Activated naive CD8-positive, alpha-beta T cell treated with anti-CD3 and anti-CD28 coated beads, Interleukin-2, amount 10 ng/mL, durations not matched to agents 7 days and 5 days (primary cell): ENCODE data around the gene TCF7L2. TPM values are rescaled to one million over a fixed set of nuclear protein-coding genes. Genes with fewer than 3 reads are reported as not detected.
A peak's percentile ranks its signal among the peaks of the same experiment; 100 is the strongest.

Source experiments
- ATAC-seq: fragments of 150-1000 bp; cut with Tn5 transposase; one replicate; pipeline ENCODE4 v1.10.0; 2021; ENCODE audit warnings: low read depth, moderate library complexity
- POLR2A ChIA-PET: fragments of 350-600 bp; sonication (Branson Sonifier 250); formaldehyde crosslinking; loops from one replicate; lab custom pipeline; 2021; ENCODE audit warnings: antibody characterized with exemption; lab: Charles Lee
- DNase-seq: peaks from one replicate; pipeline ENCODE4 v3.0.0; 2021
- H3K27ac Mint-ChIP-seq: one replicate; pipeline ENCODE4 v1.8.0; 2022; ENCODE audit warnings: mild to moderate bottlenecking, mixed read lengths
- H3K27me3 Mint-ChIP-seq: one replicate; pipeline ENCODE4 v1.8.0; 2022; ENCODE audit warnings: mild to moderate bottlenecking, moderate library complexity, mixed read lengths
- H3K36me3 Mint-ChIP-seq: one replicate; pipeline ENCODE4 v1.8.0; 2021; ENCODE audit warnings: mild to moderate bottlenecking, mixed read lengths
- H3K4me1 Mint-ChIP-seq: one replicate; pipeline ENCODE4 v1.8.0; 2021; ENCODE audit warnings: mixed read lengths
- H3K4me3 Mint-ChIP-seq: one replicate; pipeline ENCODE4 v1.8.0; 2022; ENCODE audit warnings: mild to moderate bottlenecking, moderate library complexity, mixed read lengths
- H3K9me3 Mint-ChIP-seq: one replicate; pipeline ENCODE4 v1.8.0; 2021; ENCODE audit warnings: mixed read lengths
- total RNA-seq, 2 experiments: library from RNA; stranded (reverse); gene quantifications; one replicate each; pipeline ENCODE4 v1.2.3, GENCODE V29; 2021

The TCF7L2 gene
- total RNA-seq, 2 experiments from 2014 or later: 1.9 to 2.2 TPM

DNA sequence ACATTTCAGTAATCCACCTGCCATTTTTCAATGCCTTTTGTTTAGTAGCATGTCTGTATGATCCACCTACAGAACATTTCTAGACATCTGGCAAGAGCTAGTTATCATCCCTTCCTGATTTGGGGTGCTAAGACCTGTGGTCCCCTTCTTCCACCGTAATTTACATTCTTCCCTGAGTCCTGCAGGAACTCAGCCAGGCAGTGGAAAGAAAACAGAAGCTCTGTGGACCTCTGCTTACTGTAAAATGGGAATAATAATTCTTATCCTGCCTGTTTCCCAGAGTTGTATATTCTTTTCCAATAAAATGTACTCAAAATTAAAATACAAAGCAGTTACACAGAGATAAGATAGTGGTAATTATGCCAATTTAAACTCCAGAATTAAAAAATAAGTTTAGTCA lies 126.9 kb downstream of the TCF7L2 start:
- POLR2A ChIA-PET: no interaction called here
- ATAC-seq (no peak), DNase-seq (no peak)
- no peaks in the 10 kb centered on the region for H3K4me1 Mint-ChIP-seq
- no peaks in the 10 kb centered on the region for H3K9me3 Mint-ChIP-seq
- no peak overlapping the region for H3K4me3 Mint-ChIP-seq
- no peaks in the 10 kb centered on the region for H3K36me3 Mint-ChIP-seq
- H3K27ac Mint-ChIP-seq: no peak overlapping the region
- peaks cover 9% of the 10 kb centered on the region for H3K27me3 Mint-ChIP-seq

DNA sequence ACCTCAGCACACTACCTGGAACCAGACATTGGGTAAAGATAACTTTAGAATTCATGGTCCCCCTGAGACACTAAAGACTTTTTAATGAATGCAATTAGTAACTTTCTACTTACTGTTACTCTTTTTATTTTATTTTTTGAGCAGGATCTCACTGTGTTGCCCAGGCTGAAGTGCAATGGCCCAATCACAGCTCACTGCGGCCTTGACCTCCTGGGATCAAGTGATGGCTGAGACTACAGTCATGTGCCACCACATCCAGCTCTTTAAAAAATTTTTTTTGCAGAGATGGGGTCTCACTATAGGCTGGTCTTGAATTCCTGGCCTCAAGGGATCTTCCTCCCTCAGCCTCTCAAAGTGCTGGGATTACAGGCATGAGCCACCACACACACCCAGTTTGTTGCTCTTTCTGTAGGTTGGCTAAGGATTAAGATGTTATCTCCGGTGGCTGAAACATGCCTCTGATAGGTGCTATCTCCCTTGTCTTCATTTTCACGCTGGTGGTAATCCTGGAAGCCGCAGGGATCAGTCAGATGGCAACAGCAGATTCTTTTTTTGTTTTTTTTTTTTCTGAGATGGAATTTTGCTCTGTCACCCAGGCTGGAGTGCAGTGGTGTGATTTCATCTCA lies 128.3 kb downstream of the TCF7L2 start:
- Mint-ChIP-seq H3K9me3 (no peaks in the 10 kb centered on the region), H3K4me3 (no peak overlapping the region), H3K27me3 (peaks cover 9% of the 10 kb centered on the region), H3K27ac (no peak overlapping the region), H3K36me3 (no peaks in the 10 kb centered on the region), H3K4me1 (no peaks in the 10 kb centered on the region)
- POLR2A ChIA-PET: no interaction called here
- ATAC-seq (no peak), DNase-seq (no peak)

DNA sequence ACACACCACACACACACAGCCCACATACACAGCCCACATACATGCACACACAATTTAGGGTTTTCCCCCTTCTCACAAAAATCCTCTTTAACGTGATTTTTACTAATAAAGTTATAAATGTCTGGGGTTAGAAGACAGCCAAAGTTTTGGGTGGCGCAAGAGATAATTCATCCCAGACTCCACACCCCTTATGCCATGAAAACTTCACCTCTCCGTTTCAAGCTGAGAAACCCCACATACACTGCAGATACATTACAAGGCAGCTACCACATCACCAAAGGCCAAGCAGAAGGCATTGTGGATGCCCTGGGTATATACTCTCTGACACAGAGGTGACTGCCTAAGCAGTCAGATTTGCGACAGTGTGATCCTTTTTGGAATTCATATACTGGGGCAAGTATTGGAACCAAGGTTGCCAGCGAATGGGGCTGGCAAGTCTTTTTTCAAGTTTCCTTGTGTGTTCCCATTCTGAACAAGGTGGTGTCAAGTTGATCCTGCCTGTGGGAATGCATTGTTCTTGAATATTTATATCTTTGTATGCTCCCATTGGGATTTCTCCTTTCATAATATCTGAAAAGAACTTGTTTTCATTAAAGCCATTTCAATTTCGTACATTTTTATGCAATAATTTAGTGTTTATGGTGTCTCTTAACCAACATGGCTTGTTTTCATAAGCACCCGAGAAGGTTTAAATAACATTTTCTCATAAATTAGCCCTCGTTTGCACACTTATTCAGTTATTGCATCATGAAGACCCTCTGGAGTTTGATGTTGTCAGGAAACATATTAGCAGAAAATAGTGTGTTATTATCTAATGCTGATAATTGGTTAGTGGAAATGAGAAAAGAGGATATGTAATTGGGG lies 130.2 kb downstream of the TCF7L2 start:
- Mint-ChIP-seq H3K36me3 (no peaks in the 10 kb centered on the region), H3K27ac (no peak overlapping the region), H3K4me1 (no peaks in the 10 kb centered on the region), H3K9me3 (no peaks in the 10 kb centered on the region), H3K27me3 (peaks cover 7% of the 10 kb centered on the region), H3K4me3 (no peak overlapping the region)
- DNase-seq (no peak), ATAC-seq (no peak)
- POLR2A ChIA-PET: no interaction called here

DNA sequence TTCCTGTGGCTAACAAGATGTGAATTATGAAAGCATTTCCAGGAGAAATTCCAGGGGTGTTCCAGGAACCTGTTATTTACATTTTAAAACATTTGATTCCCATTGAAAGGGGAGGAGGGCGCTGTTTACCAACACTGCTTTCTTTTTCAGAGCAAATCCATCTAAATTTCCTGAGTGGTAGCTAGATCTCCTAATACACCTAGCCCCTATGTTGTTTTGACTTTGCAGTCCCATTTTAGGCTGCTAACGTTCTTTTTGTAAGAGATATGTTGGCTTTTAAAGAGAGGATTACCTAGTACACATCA lies 130.8 kb downstream of the TCF7L2 start:
- Mint-ChIP-seq H3K9me3 (no peaks in the 10 kb centered on the region), H3K4me3 (no peak overlapping the region), H3K36me3 (no peaks in the 10 kb centered on the region), H3K27me3 (peaks cover 7% of the 10 kb centered on the region), H3K27ac (no peak overlapping the region), H3K4me1 (no peaks in the 10 kb centered on the region)
- DNase-seq (no peak), ATAC-seq (no peak)
- POLR2A ChIA-PET: no interaction called here

DNA sequence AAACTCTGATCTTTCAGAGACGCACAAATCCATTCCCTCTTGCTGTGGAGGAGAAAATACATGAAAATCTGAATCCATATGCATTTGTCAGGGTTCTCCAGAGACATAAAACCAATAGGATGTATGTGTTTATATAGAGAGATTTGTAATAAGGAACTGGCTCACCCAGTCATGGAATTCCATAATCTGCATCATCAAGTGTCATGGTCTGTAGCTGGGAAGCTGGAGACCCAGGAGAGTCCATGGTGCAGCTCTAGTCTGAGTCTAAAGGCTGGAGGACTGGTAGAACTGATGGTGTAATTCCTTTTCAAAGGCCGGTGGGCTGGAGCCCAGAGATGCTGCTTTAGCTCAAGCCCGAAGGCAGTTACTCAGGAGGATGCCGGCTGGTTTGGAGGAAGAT lies 134.0 kb downstream of the TCF7L2 start:
- peaks cover 4% of the 10 kb centered on the region for H3K27me3 Mint-ChIP-seq
- DNase-seq (no peak), ATAC-seq (no peak)
- no peaks in the 10 kb centered on the region for H3K36me3 Mint-ChIP-seq
- no peak overlapping the region for H3K4me3 Mint-ChIP-seq
- no peaks in the 10 kb centered on the region for H3K9me3 Mint-ChIP-seq
- H3K4me1 Mint-ChIP-seq: no peaks in the 10 kb centered on the region
- no peak overlapping the region for H3K27ac Mint-ChIP-seq
- POLR2A ChIA-PET: no interaction called here

DNA sequence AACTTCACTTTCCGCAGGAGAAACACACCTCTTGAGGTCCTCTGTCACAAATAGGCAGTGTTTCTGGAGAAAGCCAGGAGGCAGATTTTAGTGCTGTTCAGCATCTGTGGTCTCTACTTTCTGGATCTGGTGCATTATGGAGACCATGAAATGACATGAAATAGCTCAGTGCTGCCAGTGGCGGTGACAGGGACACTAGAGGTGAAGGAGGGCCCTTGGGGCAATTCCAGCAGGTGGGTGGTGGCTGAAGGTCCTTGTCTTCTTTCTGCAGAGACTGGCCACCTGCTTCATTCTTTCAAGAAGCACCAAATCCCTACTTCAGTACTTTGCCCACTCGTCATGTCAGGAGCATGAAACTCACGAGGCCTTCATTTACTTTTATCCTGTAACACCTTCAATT lies 135.7 kb downstream of the TCF7L2 start:
- Mint-ChIP-seq H3K36me3 (no peaks in the 10 kb centered on the region), H3K27me3 (no peaks in the 10 kb centered on the region), H3K4me1 (no peaks in the 10 kb centered on the region), H3K27ac (no peak overlapping the region), H3K9me3 (no peaks in the 10 kb centered on the region), H3K4me3 (no peak overlapping the region)
- no peak for DNase-seq
- no peak for ATAC-seq
- POLR2A ChIA-PET: no interaction called here

DNA sequence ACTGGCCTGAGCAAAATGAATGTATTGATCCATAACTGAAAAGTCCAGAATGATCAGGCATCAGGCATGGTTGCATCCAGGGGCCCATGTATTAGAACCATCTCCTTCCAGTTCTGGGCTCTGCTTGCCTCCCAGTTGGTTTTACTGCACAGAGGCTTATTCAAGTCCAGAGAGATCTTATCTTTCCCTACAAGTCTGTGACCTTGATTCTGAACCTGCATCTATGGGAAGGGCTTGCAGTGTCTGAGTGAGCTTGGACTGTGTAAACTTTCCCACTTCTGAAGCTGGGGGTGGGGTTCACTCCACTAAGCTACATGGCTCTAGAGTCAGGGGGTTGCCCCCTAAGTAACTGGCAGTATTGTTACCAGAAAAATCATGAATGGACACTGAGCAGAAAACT lies 136.2 kb downstream of the TCF7L2 start:
- Mint-ChIP-seq H3K9me3 (no peaks in the 10 kb centered on the region), H3K27me3 (no peaks in the 10 kb centered on the region), H3K27ac (no peak overlapping the region), H3K4me1 (no peaks in the 10 kb centered on the region), H3K36me3 (no peaks in the 10 kb centered on the region), H3K4me3 (no peak overlapping the region)
- POLR2A ChIA-PET: no interaction called here
- DNase-seq (no peak), ATAC-seq (no peak)

DNA sequence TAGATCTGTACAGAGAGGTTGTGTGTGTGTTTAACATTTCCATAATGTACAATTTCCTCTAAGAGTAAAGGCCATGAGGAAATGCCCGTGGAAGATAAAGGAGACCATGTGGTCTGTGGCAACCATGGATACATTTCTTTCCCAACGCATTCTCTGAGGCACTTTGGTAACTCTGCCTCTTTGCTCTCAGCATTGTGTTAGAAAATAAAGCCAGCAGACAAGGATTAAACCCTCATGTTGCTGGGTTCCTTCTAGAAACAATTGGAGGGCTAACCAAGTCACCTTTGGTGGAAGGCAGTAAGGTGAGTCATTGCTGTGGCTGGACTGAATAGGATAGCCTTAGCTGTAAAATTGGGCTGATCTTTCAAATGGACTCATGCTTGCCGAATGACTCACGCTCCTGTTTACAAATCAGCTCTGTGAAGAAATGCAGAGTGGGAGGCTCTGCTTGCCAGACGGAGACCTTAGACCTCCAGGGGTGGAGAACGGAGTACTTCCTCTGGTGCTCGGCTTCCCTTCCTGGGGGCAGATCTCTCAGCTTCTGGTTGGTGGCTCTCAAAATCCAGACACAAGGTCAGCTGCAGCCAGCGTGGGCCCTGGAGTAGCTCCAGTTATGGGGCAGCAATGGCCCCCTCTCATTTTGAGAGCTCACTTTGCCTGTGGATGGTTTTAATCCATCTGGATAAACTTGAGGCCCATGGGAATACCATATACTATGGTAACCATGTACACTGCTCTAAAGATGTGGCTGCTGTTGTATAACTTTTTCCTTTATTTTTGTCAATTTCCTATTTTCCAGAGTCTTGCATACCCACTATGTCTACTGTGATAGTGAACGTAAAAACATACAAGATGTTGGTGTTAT lies 137.3 kb downstream of the TCF7L2 start:
- Mint-ChIP-seq H3K36me3 (no peaks in the 10 kb centered on the region), H3K4me3 (no peak overlapping the region), H3K27me3 (no peaks in the 10 kb centered on the region), H3K27ac (no peak overlapping the region), H3K9me3 (peaks cover 2% of the 10 kb centered on the region), H3K4me1 (no peaks in the 10 kb centered on the region)
- no peak for ATAC-seq
- DNase-seq: no peak
- POLR2A ChIA-PET: no interaction called here

DNA sequence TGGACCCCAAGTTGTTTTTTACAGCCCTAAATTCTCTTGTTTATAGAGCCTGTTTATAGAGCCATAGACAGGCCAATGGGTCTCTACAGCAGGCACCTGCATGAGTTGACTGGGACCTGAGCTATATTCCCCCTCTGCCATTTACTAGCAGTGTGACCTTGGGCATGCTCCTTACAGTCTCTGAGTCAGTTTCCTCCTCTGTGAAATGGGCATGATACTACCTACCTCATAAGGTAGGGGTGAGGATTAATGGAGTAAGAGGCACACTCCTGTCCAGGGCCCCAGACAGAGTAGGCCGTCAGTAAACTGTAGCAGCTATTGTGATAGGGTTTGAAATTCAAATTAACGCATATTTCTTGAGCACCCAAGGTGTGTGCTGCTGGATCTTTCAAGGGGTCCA lies 138.1 kb downstream of the TCF7L2 start:
- Mint-ChIP-seq H3K9me3 (peaks cover 4% of the 10 kb centered on the region), H3K27me3 (no peaks in the 10 kb centered on the region), H3K36me3 (peaks cover 3% of the 10 kb centered on the region), H3K4me3 (no peak overlapping the region), H3K4me1 (peaks cover 3% of the 10 kb centered on the region), H3K27ac (no peak overlapping the region)
- DNase-seq: no peak
- no peak for ATAC-seq
- POLR2A ChIA-PET: no interaction called here

DNA sequence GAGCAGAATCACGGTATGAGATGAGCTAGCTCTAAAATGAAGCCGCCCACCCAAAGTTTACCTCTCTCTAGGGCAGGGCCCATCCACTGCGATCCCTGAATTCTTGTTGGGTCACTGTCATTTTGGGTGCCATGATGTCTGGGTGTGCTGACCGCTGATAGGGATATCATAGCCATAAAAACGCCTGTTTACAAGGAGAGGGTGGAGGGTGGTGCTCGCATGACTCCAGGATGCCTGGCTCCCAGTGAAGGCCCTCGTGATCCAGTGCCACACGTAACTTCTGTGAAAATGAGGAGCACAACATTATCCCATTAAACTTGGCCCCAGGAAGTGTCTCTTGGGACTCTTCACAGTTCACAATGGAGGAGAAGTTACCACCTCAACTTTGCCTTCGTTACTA lies 139.5 kb downstream of the TCF7L2 start:
- Mint-ChIP-seq H3K9me3 (peaks cover 16% of the 10 kb centered on the region), H3K27me3 (no peaks in the 10 kb centered on the region), H3K4me3 (no peak overlapping the region), H3K36me3 (peaks cover 15% of the 10 kb centered on the region), H3K27ac (no peak overlapping the region), H3K4me1 (peaks cover 16% of the 10 kb centered on the region)
- DNase-seq (no peak), ATAC-seq (no peak)
- POLR2A ChIA-PET: no interaction called here

DNA sequence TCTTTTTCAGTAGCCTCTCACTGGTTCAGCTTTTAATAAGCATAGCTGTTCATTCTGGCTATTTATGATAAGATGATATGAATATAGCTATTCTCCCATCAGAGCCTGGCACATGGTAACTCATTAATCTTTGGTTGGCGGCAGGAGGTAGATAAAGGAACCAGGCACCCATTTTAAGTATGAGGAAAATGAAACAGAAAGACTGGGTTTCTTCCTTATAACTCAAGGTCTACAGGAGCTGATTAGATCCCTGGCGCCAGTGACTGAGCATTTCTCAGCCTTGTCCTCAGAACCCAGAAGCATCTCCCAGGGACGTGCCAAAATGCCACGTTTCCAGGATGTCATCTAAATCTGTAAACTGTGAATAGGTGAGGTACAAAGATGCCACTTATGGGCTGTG lies 141.9 kb downstream of the TCF7L2 start:
- Mint-ChIP-seq H3K9me3 (peaks cover 20% of the 10 kb centered on the region), H3K27ac (no peak overlapping the region), H3K4me1 (peaks cover 17% of the 10 kb centered on the region), H3K27me3 (peaks cover 4% of the 10 kb centered on the region), H3K36me3 (peaks cover 21% of the 10 kb centered on the region), H3K4me3 (no peak overlapping the region)
- POLR2A ChIA-PET: no interaction called here
- DNase-seq: no peak
- no peak for ATAC-seq

DNA sequence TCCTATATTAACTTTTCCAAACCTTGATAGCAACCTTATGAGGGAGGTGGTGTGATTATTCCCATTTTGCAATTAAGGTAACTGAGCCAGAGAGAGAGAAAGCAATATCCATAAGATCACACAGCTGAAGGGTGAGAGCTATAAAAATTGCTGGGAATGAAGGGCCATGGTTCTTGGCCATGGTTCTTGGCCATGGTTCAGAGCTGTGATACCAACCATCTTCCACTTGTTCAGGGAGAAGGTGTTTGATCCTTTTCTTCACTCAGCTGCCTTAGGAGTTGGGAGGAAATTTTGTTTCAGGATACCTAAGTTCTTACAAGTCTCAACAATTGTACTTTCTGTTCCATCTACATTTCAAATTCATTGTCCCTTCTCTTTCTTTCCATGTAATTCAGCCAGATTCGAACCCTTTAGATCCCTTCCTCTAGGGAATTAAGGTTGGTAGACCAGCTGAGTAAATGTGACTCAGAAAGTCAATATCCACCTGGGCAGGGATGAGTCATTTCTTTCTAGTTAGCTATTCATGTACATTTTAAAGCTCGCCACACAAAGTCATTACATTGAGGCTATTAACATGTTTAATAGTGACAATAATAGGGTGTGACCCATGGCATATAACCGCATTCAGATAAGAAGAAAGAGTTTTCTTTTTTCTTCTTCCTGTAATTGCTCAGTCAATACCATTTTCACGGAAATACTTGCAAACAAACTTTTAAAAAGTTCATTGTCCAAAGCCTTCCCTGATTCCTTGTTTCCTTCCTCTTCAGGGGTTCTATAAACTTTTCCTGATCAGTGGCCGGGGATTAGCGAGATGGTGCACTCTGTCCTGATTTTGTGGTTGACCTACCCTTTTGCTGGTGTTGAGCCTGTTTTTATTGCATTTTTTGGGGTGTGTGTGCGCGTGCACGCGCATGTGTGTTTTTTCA lies 143.4 kb downstream of the TCF7L2 start:
- Mint-ChIP-seq H3K9me3 (peaks cover 20% of the 10 kb centered on the region), H3K27ac (peak overlapping the region; percentile 67), H3K36me3 (peaks cover 21% of the 10 kb centered on the region), H3K27me3 (peaks cover 7% of the 10 kb centered on the region), H3K4me1 (peaks cover 17% of the 10 kb centered on the region), H3K4me3 (peak overlapping the region; percentile 33)
- POLR2A ChIA-PET: no interaction called here
- DNase-seq: no peak
- ATAC-seq: no peak

DNA sequence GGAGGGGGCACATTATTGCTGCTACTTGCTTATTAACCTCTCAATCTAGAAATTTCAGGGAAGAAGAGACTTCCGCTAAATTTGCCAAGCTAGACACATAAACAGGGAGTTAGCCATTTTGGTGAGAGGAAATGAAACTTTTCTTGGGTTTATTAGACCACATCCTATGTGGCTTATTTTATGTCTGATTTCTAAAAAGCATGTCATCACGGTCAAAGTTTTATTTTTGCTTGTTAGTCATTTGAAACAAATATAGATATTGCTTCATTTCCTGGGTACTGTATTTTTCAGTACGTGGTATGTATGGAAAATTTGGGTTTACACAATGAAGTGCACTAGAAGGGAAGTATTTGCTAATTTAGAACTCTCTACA lies 144.1 kb downstream of the TCF7L2 start:
- Mint-ChIP-seq H3K36me3 (peaks cover 21% of the 10 kb centered on the region), H3K4me3 (peak overlapping the region; percentile 35), H3K27me3 (peaks cover 7% of the 10 kb centered on the region), H3K9me3 (peaks cover 20% of the 10 kb centered on the region), H3K27ac (peak overlapping the region; percentile 67), H3K4me1 (peaks cover 17% of the 10 kb centered on the region)
- POLR2A ChIA-PET: no interaction called here
- DNase-seq (no peak), ATAC-seq (peak; percentile 47)
